Measurements from ENCODE around the gene CRACR2A.

DNA sequence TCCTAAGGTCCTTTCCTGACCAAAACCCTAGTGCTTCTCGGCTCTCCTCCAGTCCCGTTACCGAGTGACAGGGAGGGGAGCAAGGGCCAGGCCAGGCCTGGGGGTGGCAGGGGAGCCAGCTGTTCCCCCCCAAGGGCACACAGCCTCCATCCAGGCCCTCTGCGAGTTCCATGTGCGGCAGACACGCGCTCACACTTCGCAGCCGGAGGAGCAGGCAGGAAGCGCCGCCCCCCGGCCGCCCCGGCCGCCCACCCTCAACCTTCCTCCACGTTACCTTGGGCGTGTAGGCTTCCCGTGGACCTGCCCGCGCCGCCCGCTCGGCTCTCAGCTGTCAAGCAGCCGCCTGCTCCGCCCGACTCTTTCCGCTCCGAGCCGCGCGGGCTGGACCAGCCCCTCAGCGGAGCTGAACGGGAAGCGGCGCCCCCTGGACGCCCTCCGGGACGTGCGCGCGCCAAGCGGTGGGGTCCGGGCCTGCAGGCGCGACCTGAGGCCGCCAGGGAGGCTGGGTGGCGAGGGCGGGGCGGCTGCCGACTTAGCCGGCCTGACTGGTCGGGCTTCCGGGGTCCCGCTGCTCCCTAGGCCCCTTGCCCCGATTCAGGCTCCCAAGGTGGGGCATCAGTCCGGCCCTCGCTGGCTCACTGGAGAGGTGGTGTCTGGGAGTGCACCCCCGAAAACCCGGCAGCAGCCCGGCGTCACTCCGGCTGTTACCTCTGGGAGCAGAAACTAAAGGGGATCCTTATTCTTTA, at the start of gene CRACR2A:
- TF ChIP-seq, protein P1, sequence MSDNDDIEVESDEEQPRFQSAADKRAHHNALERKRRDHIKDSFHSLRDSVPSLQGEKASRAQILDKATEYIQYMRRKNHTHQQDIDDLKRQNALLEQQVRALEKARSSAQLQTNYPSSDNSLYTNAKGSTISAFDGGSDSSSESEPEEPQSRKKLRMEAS (IDR thresholded peaks at IDR 0.05), result no peak
- no peak for TF ChIP-seq TCF12 (IDR thresholded peaks at IDR 0.05; ENCODE audit: low read depth)

All from Ishikawa (cell line).